IPS-18a (cell line): ENCODE measurements around the gene PGLYRP3.

Experiments
- H3K27ac ChIP-seq: one replicate; pipeline ENCODE4 v1.5.1; 2013; ENCODE audit warnings: low read length
- H3K27me3 ChIP-seq: one replicate; pipeline ENCODE4 v1.6.1; 2013; ENCODE audit warnings: mild to moderate bottlenecking, low read length; ENCODE audit not compliant: control insufficient read depth, insufficient read depth
- H3K36me3 ChIP-seq: one replicate; pipeline ENCODE4 v1.6.1; 2013; ENCODE audit warnings: low read depth, low read length; ENCODE audit not compliant: control insufficient read depth
- H3K4me1 ChIP-seq: one replicate; pipeline ENCODE4 v1.6.1; 2013; ENCODE audit warnings: low read depth, low read length; ENCODE audit not compliant: control insufficient read depth
- H3K4me3 ChIP-seq: one replicate; pipeline ENCODE4 v1.5.1; 2013; ENCODE audit warnings: low read length
- H3K9ac ChIP-seq: one replicate; pipeline ENCODE4 v1.6.1; 2013; ENCODE audit warnings: mild to moderate bottlenecking, low read length, moderate library complexity
- H3K9me3 ChIP-seq: one replicate; pipeline ENCODE4 v1.6.1; 2013; ENCODE audit warnings: low read depth, low read length; ENCODE audit not compliant: control insufficient read depth

PGLYRP3 gene

DNA sequence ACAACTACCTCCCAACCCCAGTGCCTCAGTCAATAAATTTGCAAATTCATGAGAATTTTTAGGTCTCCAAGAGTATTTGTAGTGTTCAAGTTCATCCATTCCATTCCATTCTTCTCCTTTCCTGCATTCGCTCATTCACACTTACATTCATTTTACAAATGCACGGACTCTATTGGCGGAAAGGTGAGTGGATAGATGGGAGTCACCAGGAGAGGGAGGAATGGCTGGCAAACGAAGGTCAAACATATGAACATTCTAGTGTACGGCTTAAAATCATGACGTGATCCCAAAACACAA, 50.7 kb downstream of the PGLYRP3 start:
- H3K9me3 ChIP-seq, result no peaks in the 10 kb centered on the region
- peaks cover 51% of the 10 kb centered on the region for H3K27me3 ChIP-seq
- H3K4me1 ChIP-seq, result peaks cover 4% of the 10 kb centered on the region
- peak overlapping the region; percentile 60 for H3K4me3 ChIP-seq
- H3K27ac ChIP-seq, result no peak overlapping the region
- H3K9ac ChIP-seq, result no peak overlapping the region
- H3K36me3 ChIP-seq, result no peaks in the 10 kb centered on the region

DNA sequence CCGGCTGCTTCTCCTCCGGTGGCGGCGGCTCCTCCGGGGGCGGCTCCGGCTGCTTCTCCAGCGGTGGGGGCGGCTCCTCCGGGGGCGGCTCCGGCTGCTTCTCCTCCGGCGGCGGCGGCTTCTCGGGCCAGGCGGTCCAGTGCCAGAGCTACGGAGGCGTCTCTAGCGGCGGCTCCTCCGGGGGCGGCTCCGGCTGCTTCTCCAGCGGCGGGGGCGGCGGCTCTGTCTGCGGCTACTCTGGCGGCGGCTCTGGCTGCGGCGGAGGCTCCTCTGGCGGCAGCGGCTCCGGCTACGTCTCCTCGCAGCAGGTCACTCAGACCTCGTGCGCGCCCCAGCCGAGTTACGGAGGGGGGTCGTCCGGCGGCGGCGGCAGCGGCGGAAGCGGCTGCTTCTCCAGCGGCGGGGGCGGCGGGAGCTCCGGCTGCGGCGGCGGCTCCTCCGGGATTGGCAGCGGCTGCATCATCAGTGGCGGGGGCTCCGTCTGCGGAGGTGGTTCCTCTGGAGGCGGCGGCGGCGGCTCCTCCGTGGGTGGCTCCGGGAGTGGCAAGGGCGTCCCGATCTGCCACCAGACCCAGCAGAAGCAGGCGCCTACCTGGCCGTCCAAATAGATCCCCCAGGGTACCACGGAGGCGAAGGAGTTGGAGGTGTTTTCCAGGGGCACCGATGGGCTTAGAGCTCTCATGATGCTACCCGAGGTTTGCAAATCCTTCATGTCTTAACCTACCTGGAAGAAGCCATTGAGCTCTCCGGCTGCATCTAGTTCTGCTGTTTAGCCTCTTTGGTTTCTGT, 51.3 kb downstream of the PGLYRP3 start:
- Histone ChIP-seq H3K4me3 (peak overlapping the region; percentile 60), H3K4me1 (peaks cover 4% of the 10 kb centered on the region), H3K9me3 (no peaks in the 10 kb centered on the region), H3K27ac (no peak overlapping the region), H3K9ac (no peak overlapping the region), H3K36me3 (no peaks in the 10 kb centered on the region), H3K27me3 (peaks cover 51% of the 10 kb centered on the region)

DNA sequence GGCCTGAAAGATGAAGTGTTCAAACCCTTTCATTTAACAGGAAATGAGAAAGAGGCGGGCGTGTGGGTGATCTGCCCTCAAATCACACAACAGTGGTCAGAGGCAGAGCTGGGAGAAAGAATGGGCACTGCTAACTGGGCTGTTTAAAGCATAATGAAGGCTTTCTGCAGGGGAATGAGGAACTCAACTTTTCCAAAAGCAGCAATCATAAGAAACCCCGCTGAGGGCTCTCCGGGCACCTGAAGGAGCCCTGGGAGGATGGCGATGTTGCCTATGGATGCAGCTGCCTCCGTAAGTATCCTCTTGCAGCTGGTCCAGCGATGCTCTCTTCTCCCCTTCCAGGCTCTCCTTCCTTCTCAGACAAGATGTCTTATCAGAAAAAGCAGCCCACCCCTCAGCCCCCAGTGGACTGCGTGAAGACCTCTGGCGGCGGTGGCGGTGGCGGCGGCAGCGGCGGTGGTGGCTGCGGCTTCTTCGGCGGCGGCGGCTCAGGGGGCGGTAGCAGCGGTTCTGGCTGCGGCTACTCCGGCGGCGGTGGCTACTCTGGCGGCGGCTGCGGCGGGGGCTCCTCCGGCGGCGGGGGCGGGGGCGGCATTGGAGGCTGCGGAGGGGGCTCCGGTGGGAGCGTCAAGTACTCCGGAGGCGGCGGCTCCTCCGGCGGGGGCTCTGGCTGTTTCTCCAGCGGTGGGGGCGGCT, 52.0 kb downstream of the PGLYRP3 start:
- Histone ChIP-seq H3K4me3 (peak overlapping the region; percentile 60), H3K27ac (no peak overlapping the region), H3K4me1 (peaks cover 4% of the 10 kb centered on the region), H3K36me3 (no peaks in the 10 kb centered on the region), H3K27me3 (peaks cover 51% of the 10 kb centered on the region), H3K9me3 (no peaks in the 10 kb centered on the region), H3K9ac (no peak overlapping the region)

DNA sequence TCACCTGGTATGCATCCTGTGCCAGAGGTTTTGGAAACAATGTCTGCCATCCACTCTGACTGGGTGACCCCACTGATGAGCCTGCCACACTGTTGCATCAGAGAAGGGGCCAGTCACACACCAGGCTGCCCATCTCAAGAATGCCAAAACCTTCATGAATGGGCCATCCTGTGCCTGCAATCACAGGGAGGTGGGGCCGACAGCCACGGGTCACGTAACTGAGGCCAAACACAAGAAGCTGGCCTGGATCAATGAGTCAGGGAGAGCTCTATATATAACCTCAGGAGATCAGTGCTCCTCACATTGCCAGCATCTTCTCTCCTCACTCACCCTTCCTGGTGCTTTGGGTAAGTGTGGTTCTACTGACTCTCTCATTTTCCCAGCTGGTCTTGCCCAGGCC, 53.4 kb downstream of the PGLYRP3 start, which contains the start of gene LORICRIN:
LORICRIN (plus strand) TSS at position 301 of the 400 bp plus-strand sequence. CDS start 1,263 bp downstream, outside the sequence.
- H3K27ac ChIP-seq, result no peak within 1 kb of the TSS
- H3K9ac ChIP-seq, result no peak within 1 kb of the TSS
- H3K9me3 ChIP-seq, result no peaks in the 10 kb centered on the region
- no peaks in the 10 kb centered on the region for H3K36me3 ChIP-seq
- H3K4me1 ChIP-seq, result peaks cover 4% of the 10 kb centered on the region
- peaks cover 51% of the 10 kb centered on the region for H3K27me3 ChIP-seq
- H3K4me3 ChIP-seq, result peak within 1 kb of the TSS; percentile 29

DNA sequence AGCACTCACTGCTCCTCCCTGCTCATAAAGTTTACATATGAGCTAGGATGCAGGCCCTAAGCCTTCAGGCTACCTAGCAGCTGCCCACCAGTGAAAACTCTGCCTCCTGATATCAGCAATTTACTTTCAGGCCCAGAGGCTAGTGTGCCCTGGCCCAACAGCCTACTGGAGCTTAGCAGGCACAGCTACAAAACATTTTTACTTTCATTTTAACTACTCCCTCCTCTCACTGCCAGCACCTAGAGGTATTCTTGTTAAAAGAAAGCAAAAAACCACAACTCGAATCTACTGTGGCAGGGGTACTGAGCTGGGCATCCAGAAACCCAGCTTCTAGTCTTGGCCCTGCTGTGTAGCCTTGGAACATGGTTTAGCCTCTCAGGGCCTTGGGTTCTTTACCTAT, 59.1 kb downstream of the PGLYRP3 start:
- Histone ChIP-seq H3K27me3 (peaks cover 3% of the 10 kb centered on the region), H3K4me1 (no peaks in the 10 kb centered on the region), H3K9me3 (no peaks in the 10 kb centered on the region), H3K27ac (no peak overlapping the region), H3K36me3 (no peaks in the 10 kb centered on the region), H3K9ac (no peak overlapping the region), H3K4me3 (no peak overlapping the region)

DNA sequence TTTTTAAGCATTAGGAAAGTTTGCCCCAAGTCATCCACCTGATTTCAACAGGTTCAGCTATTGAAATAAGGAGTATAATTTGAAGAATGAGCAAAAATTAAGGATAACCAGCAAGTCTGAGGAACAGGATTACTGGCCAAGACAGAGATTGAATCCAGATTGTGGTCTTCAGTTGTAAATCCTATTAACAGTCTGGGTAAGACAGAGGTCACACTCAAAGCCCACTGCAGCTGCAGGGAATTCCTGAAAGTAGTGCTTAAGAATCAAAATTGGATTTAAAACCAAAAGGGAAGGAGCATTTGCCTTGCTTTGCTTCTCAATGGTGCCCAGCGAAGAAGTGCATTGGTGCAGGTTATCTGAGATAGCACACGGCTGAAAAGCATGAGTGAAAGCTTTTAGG, 59.7 kb downstream of the PGLYRP3 start:
- Histone ChIP-seq H3K9ac (no peak overlapping the region), H3K27ac (no peak overlapping the region), H3K27me3 (no peaks in the 10 kb centered on the region), H3K9me3 (no peaks in the 10 kb centered on the region), H3K4me1 (no peaks in the 10 kb centered on the region), H3K4me3 (no peak overlapping the region), H3K36me3 (no peaks in the 10 kb centered on the region)

DNA sequence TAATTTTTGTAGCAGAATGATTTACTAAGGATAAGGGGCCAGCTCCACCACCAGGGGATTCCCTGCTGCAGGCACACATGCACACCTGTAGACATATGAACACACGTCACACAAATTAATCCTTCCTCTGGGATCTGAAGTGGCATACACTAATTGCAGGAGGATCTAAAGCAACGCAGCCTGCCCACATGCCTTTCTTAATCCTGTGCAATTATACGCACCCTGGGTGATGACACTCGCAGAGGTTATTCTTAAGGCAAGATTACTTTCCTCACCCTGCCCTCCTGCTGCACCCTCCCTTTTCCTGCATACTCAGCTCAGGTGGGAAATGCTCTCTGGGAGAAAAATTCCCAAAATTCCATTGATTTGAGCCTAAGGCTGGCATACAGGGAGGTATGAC, 60.8 kb downstream of the PGLYRP3 start:
- H3K36me3 ChIP-seq, result no peaks in the 10 kb centered on the region
- H3K27me3 ChIP-seq, result no peaks in the 10 kb centered on the region
- no peaks in the 10 kb centered on the region for H3K9me3 ChIP-seq
- H3K27ac ChIP-seq, result no peak overlapping the region
- H3K4me1 ChIP-seq, result no peaks in the 10 kb centered on the region
- no peak overlapping the region for H3K4me3 ChIP-seq
- no peak overlapping the region for H3K9ac ChIP-seq

DNA sequence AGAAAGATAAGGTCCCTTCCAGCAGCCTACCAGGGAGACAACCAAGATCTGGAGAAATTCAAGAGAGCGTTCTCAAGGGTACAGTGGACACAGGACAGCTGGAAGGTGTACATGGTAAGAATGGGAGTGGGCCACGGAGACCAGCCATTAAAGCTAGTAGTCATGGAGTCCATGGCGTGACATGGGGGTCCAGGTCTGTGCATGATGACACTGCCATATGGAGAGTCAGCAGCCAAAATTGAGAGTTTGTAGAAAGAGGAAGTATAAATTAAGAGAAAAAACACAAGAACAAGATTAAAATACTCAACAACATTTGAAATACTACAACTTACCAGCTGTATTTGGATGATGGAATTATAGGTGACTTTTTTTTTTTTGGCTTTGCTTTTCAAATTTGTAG, 61.2 kb downstream of the PGLYRP3 start:
- Histone ChIP-seq H3K27me3 (no peaks in the 10 kb centered on the region), H3K36me3 (no peaks in the 10 kb centered on the region), H3K9me3 (no peaks in the 10 kb centered on the region), H3K9ac (no peak overlapping the region), H3K27ac (no peak overlapping the region), H3K4me1 (no peaks in the 10 kb centered on the region), H3K4me3 (no peak overlapping the region)

DNA sequence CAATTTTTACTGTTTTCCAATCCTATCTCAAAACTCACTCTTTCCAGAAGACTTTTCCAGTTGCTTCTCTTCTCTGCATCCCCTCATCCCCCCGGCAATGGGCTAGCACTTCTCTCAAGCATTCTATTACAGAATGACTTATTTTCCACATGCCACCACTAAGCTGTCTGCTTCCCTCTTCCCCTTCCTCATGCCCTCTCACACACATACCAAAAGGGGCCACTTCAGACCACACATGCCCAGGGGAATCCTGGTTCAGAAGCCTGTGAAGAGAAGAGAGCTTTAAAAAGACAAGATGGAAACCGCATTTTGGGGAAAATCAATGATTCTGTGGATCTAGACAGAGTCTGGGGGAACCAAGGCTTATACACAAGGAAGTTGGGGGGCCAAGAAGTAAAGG, 61.7 kb downstream of the PGLYRP3 start:
- H3K9ac ChIP-seq, result no peak overlapping the region
- H3K36me3 ChIP-seq, result no peaks in the 10 kb centered on the region
- H3K27ac ChIP-seq, result no peak overlapping the region
- no peaks in the 10 kb centered on the region for H3K9me3 ChIP-seq
- H3K4me1 ChIP-seq, result no peaks in the 10 kb centered on the region
- H3K27me3 ChIP-seq, result no peaks in the 10 kb centered on the region
- no peak overlapping the region for H3K4me3 ChIP-seq

DNA sequence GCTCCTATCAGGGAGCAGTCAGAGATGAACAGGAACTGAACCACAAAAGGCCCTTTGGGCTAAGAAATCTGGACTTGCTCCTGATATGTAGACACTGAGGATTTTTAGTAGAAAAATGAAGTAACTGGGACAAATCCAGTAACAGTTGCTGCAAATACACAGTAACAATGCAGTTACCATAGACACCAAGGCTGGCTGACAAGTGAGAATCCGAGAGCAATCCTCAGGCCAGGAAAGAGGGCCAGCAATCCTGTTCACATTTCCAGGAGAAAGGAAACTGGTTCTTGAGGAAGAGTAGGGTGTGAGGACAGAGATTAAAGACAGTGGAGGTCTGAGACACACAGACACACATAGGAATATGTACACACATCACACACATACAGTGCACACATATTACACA, 62.6 kb downstream of the PGLYRP3 start:
- Histone ChIP-seq H3K27ac (no peak overlapping the region), H3K4me3 (no peak overlapping the region), H3K9ac (no peak overlapping the region), H3K4me1 (no peaks in the 10 kb centered on the region), H3K36me3 (no peaks in the 10 kb centered on the region), H3K27me3 (no peaks in the 10 kb centered on the region), H3K9me3 (no peaks in the 10 kb centered on the region)

DNA sequence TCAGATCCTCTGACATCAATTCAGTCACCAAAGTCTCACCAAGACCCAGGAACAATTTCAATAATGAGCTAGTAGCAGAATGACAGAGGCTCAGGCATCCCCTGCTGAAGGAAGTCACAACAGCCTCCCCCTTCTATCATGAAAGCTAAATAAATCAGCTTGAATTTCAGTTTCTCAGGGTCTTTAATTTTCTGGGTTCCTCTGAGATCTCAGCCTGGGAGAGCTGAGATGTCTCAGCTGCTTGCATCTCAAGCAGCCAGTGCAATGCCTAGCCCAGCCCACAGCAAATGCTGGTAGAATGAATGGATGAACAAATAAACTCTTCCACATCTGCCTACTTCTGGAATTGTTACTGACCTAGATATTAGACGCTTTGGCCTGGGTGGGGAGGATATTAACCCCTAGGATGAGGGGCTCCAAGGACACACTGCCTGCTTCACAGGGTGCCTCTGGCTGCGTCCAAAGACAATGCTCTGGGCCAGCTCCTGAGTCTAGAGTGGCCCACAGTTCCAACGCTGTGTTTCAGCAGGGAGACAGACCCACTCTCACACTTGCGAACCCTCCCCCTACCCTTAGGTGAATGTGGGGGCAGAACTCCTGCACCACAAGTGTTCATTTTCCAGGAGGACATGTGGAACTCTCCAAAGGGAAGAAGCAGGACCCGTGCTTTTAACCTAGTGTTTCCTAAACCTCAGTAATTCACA, 64.4 kb downstream of the PGLYRP3 start:
- Histone ChIP-seq H3K36me3 (no peaks in the 10 kb centered on the region), H3K27me3 (no peaks in the 10 kb centered on the region), H3K27ac (no peak overlapping the region), H3K9ac (no peak overlapping the region), H3K4me1 (no peaks in the 10 kb centered on the region), H3K4me3 (no peak overlapping the region), H3K9me3 (no peaks in the 10 kb centered on the region)
